Neural cell (in vitro differentiated cells): ENCODE data around the gene GABRG3.

Experiments
- CTCF ChIP-seq: fragments of 450-650 bp; IDR thresholded peaks from 2 replicates; pipeline ENCODE4 v1.5.1; 2014; ENCODE audit warnings: antibody characterized with exemption, mild to moderate bottlenecking, moderate library complexity; ENCODE audit not compliant: poor library complexity, severe bottlenecking
- EP300 ChIP-seq: fragments of 450-650 bp; conservative IDR thresholded peaks from 2 replicates; pipeline ENCODE4 v1.6.1; 2014; ENCODE audit warnings: antibody characterized with exemption, mild to moderate bottlenecking, moderate library complexity; ENCODE audit not compliant: poor library complexity, severe bottlenecking
- EZH2 ChIP-seq: fragments of 200-600, 300-800 bp; shearing (Covaris generic), sonication (generic); IDR thresholded peaks from 2 replicates; pipeline ENCODE4 v1.6.1; 2014; ENCODE audit warnings: antibody characterized with exemption, low read length, borderline replicate concordance, mild to moderate bottlenecking; ENCODE audit not compliant: insufficient read depth, poor library complexity, severe bottlenecking
- MXI1 ChIP-seq: fragments of 450-650 bp; conservative IDR thresholded peaks from 2 replicates; pipeline ENCODE4 v1.6.1; 2014; ENCODE audit warnings: antibody characterized with exemption, mild to moderate bottlenecking; ENCODE audit not compliant: poor library complexity, severe bottlenecking
- SMC3 ChIP-seq: fragments of 450-650 bp; conservative IDR thresholded peaks from 2 replicates; pipeline ENCODE4 v1.6.1; 2014; ENCODE audit warnings: antibody characterized with exemption, mild to moderate bottlenecking, moderate library complexity; ENCODE audit not compliant: poor library complexity
- TAF1 ChIP-seq: IDR thresholded peaks from 2 replicates; pipeline ENCODE4 v1.6.1; 2012; ENCODE audit warnings: low read depth

- TF ChIP-seq CTCF: no peak
- no peak for TF ChIP-seq SMC3
- no peak for TF ChIP-seq EP300
- TF ChIP-seq EZH2: no peak
- no peak for TF ChIP-seq TAF1
- no peak for TF ChIP-seq MXI1
Observed at GRCh38 chr15:27422997-27423396, 452.0 kb downstream of the GABRG3 start.
